PC-3 (cell line): ENCODE measurements around the gene STK25. TPM values are rescaled to one million over a fixed set of nuclear protein-coding genes. Genes with fewer than 3 reads are reported as not detected.

Experiments used
- ATAC-seq: fragments of 200-7000 bp; cut with Tn5 transposase; 2 replicates; pipeline ENCODE4 v1.9.1; 2020; ENCODE audit warnings: mild to moderate bottlenecking, moderate library complexity
- BruUV-seq: library from RNA; stranded (reverse); fragments of 400-500 nt; replicated peaks from 2 replicates; lab custom pipeline; 2021; lab: Mats Ljungman, UMichigan
- CTCF ChIA-PET: fragments of 300-600 bp; sonication (Branson Sonifier 250); formaldehyde crosslinking; loops from one replicate; lab custom pipeline; 2022; ENCODE audit warnings: antibody characterized with exemption; lab: Charles Lee
- POLR2A ChIA-PET: fragments of 300-600 bp; sonication (Branson Sonifier 250); formaldehyde crosslinking; loops from one replicate; lab custom pipeline; 2022; ENCODE audit warnings: antibody characterized with exemption; ENCODE audit not compliant: unreplicated experiment; lab: Charles Lee
- DNase-seq: peaks from one replicate; pipeline ENCODE4 v3.0.0-alpha.2; 2015
- H2AFZ ChIP-seq: fragments of 300-600 bp; sonication (generic); 2 replicates; pipeline ENCODE4 v1.6.0; 2016; ENCODE audit warnings: antibody characterized with exemption, low read length
- H3F3A ChIP-seq: fragments of 300-600 bp; sonication (generic); one replicate; pipeline ENCODE4 v1.6.0; 2017; ENCODE audit warnings: antibody characterized with exemption, low read length, control low read depth, mild to moderate bottlenecking; ENCODE audit not compliant: unreplicated experiment
- H3K27ac ChIP-seq: fragments of 300-600 bp; sonication (generic); 2 replicates; pipeline ENCODE4 v1.5.1; 2016; ENCODE audit warnings: mild to moderate bottlenecking, low read length
- H3K27me3 ChIP-seq: fragments of 300-600 bp; sonication (generic); 2 replicates; pipeline ENCODE4 v1.6.1; 2016; ENCODE audit warnings: low read length, mixed read lengths
- H3K36me3 ChIP-seq: fragments of 300-600 bp; sonication (generic); 2 replicates; pipeline ENCODE4 v1.6.1; 2016; ENCODE audit warnings: low read depth, mixed run types, low read length, mixed read lengths
- H3K4me1 ChIP-seq: fragments of 300-600 bp; sonication (generic); 2 replicates; pipeline ENCODE4 v1.5.1; 2016; ENCODE audit warnings: low read length; ENCODE audit not compliant: insufficient read depth
- H3K4me2 ChIP-seq: fragments of 300-600 bp; sonication (generic); 2 replicates; pipeline ENCODE4 v1.6.0; 2016; ENCODE audit warnings: low read length
- H3K4me3 ChIP-seq: fragments of 300-600 bp; sonication (generic); 2 replicates; pipeline ENCODE4 v1.5.1; 2016; ENCODE audit warnings: mild to moderate bottlenecking, low read length, mixed read lengths
- H3K79me2 ChIP-seq: fragments of 300-600 bp; sonication (generic); 2 replicates; pipeline ENCODE4 v1.6.1; 2017; ENCODE audit warnings: low read length, mixed read lengths
- H3K9ac ChIP-seq: fragments of 300-600 bp; sonication (generic); 2 replicates; pipeline ENCODE4 v1.6.0; 2016; ENCODE audit warnings: mild to moderate bottlenecking, low read length
- H3K9me2 ChIP-seq: fragments of 300-600 bp; sonication (generic); replicated peaks from 2 replicates; pipeline ENCODE4 v1.6.1; 2016; ENCODE audit warnings: mixed run types, low read length, mixed read lengths
- H3K9me3 ChIP-seq: fragments of 300-600 bp; sonication (generic); 2 replicates; pipeline ENCODE4 v1.6.1; 2016; ENCODE audit warnings: low read length, mixed read lengths
- H4K20me1 ChIP-seq: fragments of 300-600 bp; sonication (generic); 2 replicates; pipeline ENCODE4 v1.6.1; 2016; ENCODE audit warnings: low read length, mixed read lengths
- CTCF ChIP-seq: fragments of 300-600 bp; sonication (generic); conservative IDR thresholded peaks from 2 replicates; pipeline ENCODE4 v1.5.1; 2017; ENCODE audit warnings: antibody characterized with exemption, low read depth, mild to moderate bottlenecking, low read length
- EZH2 ChIP-seq: fragments of 300-600 bp; sonication (generic); IDR thresholded peaks from one replicate; pipeline ENCODE4 v1.6.1; 2017; ENCODE audit warnings: antibody characterized with exemption, mild to moderate bottlenecking, low read length; ENCODE audit not compliant: unreplicated experiment
- EZH2phosphoT487 ChIP-seq: fragments of 300-600 bp; sonication (generic); IDR thresholded peaks from 2 replicates; pipeline ENCODE4 v1.6.1; 2018; ENCODE audit warnings: mild to moderate bottlenecking, antibody characterized with exemption, low read length, borderline replicate concordance
- intact Hi-C: fragments of 100-400 bp; cut with micrococcal nuclease; formaldehyde crosslinking; loops from 2 replicates; pipeline ENCODE4 v1.9.0; 2023
- total RNA-seq: library from RNA; depleted of rRNA; stranded (reverse); fragments of >200 nt; gene quantifications from 2 replicates; pipeline ENCODE4 v1.2.3, GENCODE V29; 2014

Gene STK25
- total RNA-seq, 1 experiment from 2014 or later = 198 TPM

- no peak overlapping the region for H3K9ac ChIP-seq
- no peak for DNase-seq
- H3K27ac ChIP-seq = no peak overlapping the region
- H3K27me3 ChIP-seq = no peaks in the 10 kb centered on the region
- no peaks in the 10 kb centered on the region for H3K79me2 ChIP-seq
- no peak for TF ChIP-seq EZH2phosphoT487
- TF ChIP-seq EZH2 = no peak
- TF ChIP-seq CTCF = no peak
- no peaks in the 10 kb centered on the region for H3K4me1 ChIP-seq
- no peaks in the 10 kb centered on the region for H4K20me1 ChIP-seq
- H3F3A ChIP-seq = no peaks in the 10 kb centered on the region
- no peaks in the 10 kb centered on the region for H3K9me2 ChIP-seq
- intact Hi-C loops = no loop called here
- no peaks in the 10 kb centered on the region for H3K36me3 ChIP-seq
- no peak overlapping the region for H3K4me2 ChIP-seq
- no peak for ATAC-seq
- ChIA-PET POLR2A (no interaction called here), CTCF (no interaction called here)
- no peak overlapping the region for H3K4me3 ChIP-seq
- H2AFZ ChIP-seq = no peak overlapping the region
- BruUV-seq = no TSS peak
- H3K9me3 ChIP-seq = no peaks in the 10 kb centered on the region
These were observed 33.1 kb downstream of the STK25 start for GRCh38 chr2:241475267-241475666.

GRCh38 chr2:241473399-241473798, 35.0 kb downstream of the STK25 start:
- Histone ChIP-seq H3K9me3 (no peaks in the 10 kb centered on the region), H3K79me2 (no peaks in the 10 kb centered on the region), H3K4me3 (no peak overlapping the region), H3K9me2 (no peaks in the 10 kb centered on the region), H3K27me3 (no peaks in the 10 kb centered on the region), H3K4me1 (no peaks in the 10 kb centered on the region), H3F3A (no peaks in the 10 kb centered on the region), H3K9ac (no peak overlapping the region), H3K36me3 (no peaks in the 10 kb centered on the region), H4K20me1 (no peaks in the 10 kb centered on the region), H3K27ac (no peak overlapping the region), H3K4me2 (no peak overlapping the region), H2AFZ (no peak overlapping the region)
- DNase-seq (no peak), ATAC-seq (no peak)
- intact Hi-C loops = no loop called here
- ChIA-PET CTCF (no interaction called here), POLR2A (no interaction called here)
- TF ChIP-seq EZH2 (no peak), CTCF (no peak), EZH2phosphoT487 (no peak)
- BruUV-seq = no TSS peak

- Histone ChIP-seq H3K4me3 (no peak overlapping the region), H3K9ac (no peak overlapping the region), H3K27ac (no peak overlapping the region), H3K79me2 (no peaks in the 10 kb centered on the region), H3K9me3 (no peaks in the 10 kb centered on the region), H3K27me3 (no peaks in the 10 kb centered on the region), H3K36me3 (no peaks in the 10 kb centered on the region), H3K4me2 (no peak overlapping the region), H3F3A (no peaks in the 10 kb centered on the region), H4K20me1 (no peaks in the 10 kb centered on the region), H2AFZ (no peak overlapping the region), H3K4me1 (no peaks in the 10 kb centered on the region), H3K9me2 (no peaks in the 10 kb centered on the region)
- no peak for TF ChIP-seq EZH2phosphoT487
- TF ChIP-seq EZH2 = no peak
- no peak for TF ChIP-seq CTCF
- BruUV-seq = no TSS peak
- ATAC-seq = no peak
- ChIA-PET POLR2A (no interaction called here), CTCF (no interaction called here)
- DNase-seq = no peak
- intact Hi-C loops = no loop called here
These were observed 38.6 kb downstream of the STK25 start for GRCh38 chr2:241469746-241470145.
